LNCaP clone FGC (cell line): ENCODE data around the gene POMT1.

ENCODE experiments used
- DNase-seq: peaks from one replicate; pipeline ENCODE4 v3.0.0-alpha.2; 2011; ENCODE audit warnings: low read depth
- H3K4me3 ChIP-seq: 2 replicates; pipeline ENCODE4 v1.5.1; 2011; ENCODE audit warnings: mild to moderate bottlenecking, low read depth, low read length, control low read depth
- CTCF ChIP-seq: IDR thresholded peaks from 2 replicates; pipeline ENCODE4 v1.5.1; 2012; ENCODE audit warnings: mild to moderate bottlenecking; ENCODE audit not compliant: control insufficient read depth, insufficient read depth; ENCODE audit errors: extremely low read depth

The POMT1 gene

GRCh38 chr9:131495785-131496184 lies 6.9 kb upstream of the POMT1 start:
- H3K4me3 ChIP-seq: no peak overlapping the region
- TF ChIP-seq CTCF: no peak
- no peak for DNase-seq

- no peak for DNase-seq
- no peak for TF ChIP-seq CTCF
Observed at GRCh38 chr9:131496844-131497405, 5.8 kb upstream of the POMT1 start.

GRCh38 chr9:131499254-131499767 lies 3.4 kb upstream of the POMT1 start:
- no peak for DNase-seq
- no peak overlapping the region for H3K4me3 ChIP-seq
- TF ChIP-seq CTCF: no peak

More at GRCh38 chr9:131496844-131497405, 5.8 kb upstream of the POMT1 start:
- H3K4me3 ChIP-seq: no peak overlapping the region

GRCh38 chr9:131500377-131500776 lies 2.3 kb upstream of the POMT1 start:
- no peak overlapping the region for H3K4me3 ChIP-seq
- no peak for DNase-seq

GRCh38 chr9:131500939-131501541 lies 1.7 kb upstream of the POMT1 start:
- no peak for DNase-seq
- H3K4me3 ChIP-seq: no peak overlapping the region
- no peak for TF ChIP-seq CTCF

More at GRCh38 chr9:131500377-131500776, 2.3 kb upstream of the POMT1 start:
- no peak for TF ChIP-seq CTCF

- DNase-seq: no peak
- TF ChIP-seq CTCF: no peak
- H3K4me3 ChIP-seq: peak overlapping the region; percentile 87
Observed at GRCh38 chr9:131503626-131504465, 1.1 kb downstream of the POMT1 start.
